GM12878 (cell line): ENCODE data around the gene GBGT1. TPM values are rescaled to one million over a fixed set of nuclear protein-coding genes. Genes with fewer than 3 reads are reported as not detected.

Experiments used
- ATAC-seq: fragments of 200-7000 bp; cut with Tn5 transposase; 3 replicates; pipeline ENCODE4 v1.9.1; 2020; ENCODE audit warnings: mild to moderate bottlenecking, moderate library complexity
- BruUV-seq: library from RNA; stranded (reverse); fragments of 400-500 nt; replicated peaks from 2 replicates; lab custom pipeline; 2021; lab: Mats Ljungman, UMichigan
- CTCF ChIA-PET: fragments of 300-600 bp; sonication (Branson Sonifier 250); formaldehyde crosslinking; extraction: SDS; loops from one replicate; lab custom pipeline; 2021; ENCODE audit warnings: inconsistent platforms; lab: Yijun Ruan, JAX
- POLR2A ChIA-PET: fragments of 350-600 bp; formaldehyde crosslinking; extraction: SDS; loops from one replicate; lab custom pipeline; 2021; ENCODE audit warnings: inconsistent platforms; lab: Charles Lee
- RAD21 ChIA-PET: fragments of 300-600 bp; sonication (Branson Sonifier 250); formaldehyde crosslinking; loops from one replicate; lab custom pipeline; 2023; ENCODE audit warnings: antibody characterized with exemption; ENCODE audit not compliant: unreplicated experiment; lab: Charles Lee
- SMC1A ChIA-PET: fragments of 300-600 bp; sonication (Branson Sonifier 250); formaldehyde crosslinking; loops from one replicate; lab custom pipeline; 2023; ENCODE audit not compliant: unreplicated experiment, uncharacterized antibody; lab: Charles Lee
- DNase-seq: peaks from one replicate; pipeline ENCODE4 v3.0.0-alpha.2; 2011; ENCODE audit warnings: low read depth, low spot score
- FAIRE-seq: peaks from 3 replicates; lab custom pipeline; 2011; peaks lifted over from hg19 to GRCh38; lab: Jason Lieb, UNC
- H2AFZ ChIP-seq: 2 replicates; pipeline ENCODE4 v1.6.0; 2011; ENCODE audit warnings: low read depth, low read length, control low read depth; ENCODE audit not compliant: control insufficient read depth
- H3K27ac ChIP-seq: 2 replicates; pipeline ENCODE4 v1.5.1; 2011; ENCODE audit warnings: control low read depth; ENCODE audit not compliant: control insufficient read depth, insufficient read depth
- H3K27me3 ChIP-seq, 2 experiments: replicated peaks in 1 of 2; 2 replicates each; pipeline versions ENCODE4 v1.6.0 to v1.6.1; 2011; ENCODE audit warnings: low read length in 1 of 2; ENCODE audit not compliant: control insufficient read depth in 2 of 2, insufficient read depth in 2 of 2
- H3K36me3 ChIP-seq, 2 experiments: 2 replicates each; pipeline ENCODE4 v1.5.1; 2011; ENCODE audit warnings: low read length in 1 of 2; ENCODE audit not compliant: control insufficient read depth in 2 of 2, insufficient read depth in 2 of 2
- H3K4me1 ChIP-seq: 2 replicates; pipeline ENCODE4 v1.6.1; 2011; ENCODE audit warnings: mild to moderate bottlenecking, low read length, moderate library complexity, mixed read lengths; ENCODE audit not compliant: control insufficient read depth, insufficient read depth
- H3K4me2 ChIP-seq: 2 replicates; pipeline ENCODE4 v1.6.0; 2011; ENCODE audit warnings: control low read depth; ENCODE audit not compliant: control insufficient read depth, insufficient read depth
- H3K4me3 ChIP-seq: fragments of 200-600 bp; sonication (generic); 2 replicates; pipeline ENCODE4 v1.5.1; 2016
- H3K79me2 ChIP-seq: 2 replicates; pipeline ENCODE4 v1.6.0; 2011; ENCODE audit warnings: low read length; ENCODE audit not compliant: control insufficient read depth, insufficient read depth
- H3K9ac ChIP-seq: 2 replicates; pipeline ENCODE4 v1.8.0; 2011; ENCODE audit warnings: low read length, control low read depth, mixed read lengths; ENCODE audit not compliant: control insufficient read depth, insufficient read depth
- H3K9me3 ChIP-seq: replicated peaks from 3 replicates; pipeline ENCODE4 v1.5.1; 2011; ENCODE audit warnings: mild to moderate bottlenecking, low read length; ENCODE audit not compliant: control insufficient read depth, insufficient read depth
- H4K20me1 ChIP-seq: 2 replicates; pipeline ENCODE4 v1.6.0; 2011; ENCODE audit not compliant: control insufficient read depth, insufficient read depth
- CREB1 ChIP-seq: IDR thresholded peaks from 2 replicates; pipeline ENCODE4 v1.6.1; 2012; ENCODE audit warnings: low read depth, mild to moderate bottlenecking, inconsistent platforms
- HDAC6 ChIP-seq: fragments of 200-600 bp; sonication (generic); IDR thresholded peaks from one replicate; pipeline ENCODE4 v1.8.0; 2017; ENCODE audit warnings: antibody characterized with exemption; ENCODE audit not compliant: unreplicated experiment
- IRF3 ChIP-seq: fragments of 450-650 bp; IDR thresholded peaks from 2 replicates; pipeline ENCODE4 v1.6.1; 2014; ENCODE audit warnings: mild to moderate bottlenecking
- NFXL1 ChIP-seq: fragments of 450-650 bp; IDR thresholded peaks from 2 replicates; pipeline ENCODE4 v1.6.1; 2017; ENCODE audit warnings: antibody characterized with exemption, mild to moderate bottlenecking, borderline replicate concordance
- NR2F1 ChIP-seq: fragments of 450-650 bp; conservative IDR thresholded peaks from 2 replicates; pipeline ENCODE4 v1.6.1; 2017; ENCODE audit warnings: mild to moderate bottlenecking
- PML ChIP-seq: IDR thresholded peaks from 2 replicates; pipeline ENCODE4 v1.6.1; 2012; ENCODE audit warnings: low read length, inconsistent platforms
- POLR2AphosphoS5 ChIP-seq: IDR thresholded peaks from 2 replicates; pipeline ENCODE4 v1.6.1; 2011; ENCODE audit warnings: mild to moderate bottlenecking, low read length, inconsistent platforms
- SREBF2 ChIP-seq: IDR thresholded peaks from 2 replicates; pipeline ENCODE4 v1.6.1; 2012; ENCODE audit warnings: mild to moderate bottlenecking, low read length
- SUZ12 ChIP-seq: fragments of 200-600 bp; sonication (generic); IDR thresholded peaks from one replicate; pipeline ENCODE4 v1.6.1; 2018; ENCODE audit warnings: antibody characterized with exemption, mild to moderate bottlenecking; ENCODE audit not compliant: unreplicated experiment
- TBL1XR1 ChIP-seq: IDR thresholded peaks from 2 replicates; pipeline ENCODE4 v1.6.1; 2012; ENCODE audit warnings: low read depth, low read length, improper control_type of control experiment
- TCF7 ChIP-seq: IDR thresholded peaks from 2 replicates; pipeline ENCODE4 v1.6.1; 2014; ENCODE audit warnings: antibody characterized with exemption, borderline replicate concordance
- ZBED1 ChIP-seq: IDR thresholded peaks from 2 replicates; pipeline ENCODE4 v1.6.1; 2016; ENCODE audit warnings: borderline replicate concordance
- ZNF687 ChIP-seq: fragments of 450-650 bp; IDR thresholded peaks from 2 replicates; pipeline ENCODE4 v1.6.1; 2017; ENCODE audit warnings: mild to moderate bottlenecking, moderate library complexity
- whole genome bisulfite sequencing: methylation state at CpG from one replicate; pipeline ENCODE4 v1.1.6; 2016; ENCODE audit warnings: low lambda C conversion rate; ENCODE audit not compliant: insufficient replicate concordance, insufficient coverage; ENCODE audit errors: missing lambda C conversion rate; 5-methylcytosine and 5-hydroxymethylcytosine counted together
- in situ Hi-C: fragments of 300-500 bp; cut with MboI; formaldehyde crosslinking; loops from 9 replicates; pipeline ENCODE4 v1.14.3; 2018; ENCODE audit warnings: mixed read lengths
- intact Hi-C: fragments of 100-400 bp; cut with micrococcal nuclease; formaldehyde crosslinking; loops from one replicate; pipeline ENCODE4 v1.14.2; 2022; ENCODE audit not compliant: unreplicated experiment
- polyA plus RNA-seq, 11 experiments: library from polyadenylated mRNA; depleted of rRNA in 4 of 11; unstranded in 6 of 11; stranded (reverse) in 5 of 11; fragments of >200 nt; fragmentation: Nextera tagmentation in 4 of 11; fragmentation: Illumina TruSeq in 1 of 11; extraction: Ambion mirVana in 4 of 11; extraction: Trizol in 1 of 11; gene quantifications; 1 replicate in 1 of 11; 2 replicates in 10 of 11; pipeline versions ENCODE4 v1.2.1 to v1.2.3, GENCODE V29; 2011 to 2016; ENCODE audit warnings: inconsistent platforms in 2 of 11, missing spikeins in 2 of 11, low read depth in 1 of 11
- total RNA-seq, 4 experiments: library from RNA; depleted of rRNA in 3 of 4; stranded (reverse); fragments of >200 nt in 3 of 4; fragmentation: Illumina TruSeq in 1 of 4; extraction: Trizol in 1 of 4; gene quantifications; 2 replicates each; pipeline versions ENCODE4 v1.2.1 to v1.2.3, GENCODE V29; 2013 to 2021
- TF ChIP-seq, protein P1 (sequence below): fragments of 450-650 bp; formaldehyde crosslinking; IDR thresholded peaks from 2 replicates; pipeline ENCODE4 v1.5.0; 2022; ENCODE audit warnings: mild to moderate bottlenecking, missing genetic modification characterization

The GBGT1 gene
- total and polyA plus RNA-seq, 10 of the 15 experiments (the other 5 are each of a cell fraction or from before 2014, with no cell fraction given) = 0.08 to 1.9 (median 0.49) TPM

DNA sequence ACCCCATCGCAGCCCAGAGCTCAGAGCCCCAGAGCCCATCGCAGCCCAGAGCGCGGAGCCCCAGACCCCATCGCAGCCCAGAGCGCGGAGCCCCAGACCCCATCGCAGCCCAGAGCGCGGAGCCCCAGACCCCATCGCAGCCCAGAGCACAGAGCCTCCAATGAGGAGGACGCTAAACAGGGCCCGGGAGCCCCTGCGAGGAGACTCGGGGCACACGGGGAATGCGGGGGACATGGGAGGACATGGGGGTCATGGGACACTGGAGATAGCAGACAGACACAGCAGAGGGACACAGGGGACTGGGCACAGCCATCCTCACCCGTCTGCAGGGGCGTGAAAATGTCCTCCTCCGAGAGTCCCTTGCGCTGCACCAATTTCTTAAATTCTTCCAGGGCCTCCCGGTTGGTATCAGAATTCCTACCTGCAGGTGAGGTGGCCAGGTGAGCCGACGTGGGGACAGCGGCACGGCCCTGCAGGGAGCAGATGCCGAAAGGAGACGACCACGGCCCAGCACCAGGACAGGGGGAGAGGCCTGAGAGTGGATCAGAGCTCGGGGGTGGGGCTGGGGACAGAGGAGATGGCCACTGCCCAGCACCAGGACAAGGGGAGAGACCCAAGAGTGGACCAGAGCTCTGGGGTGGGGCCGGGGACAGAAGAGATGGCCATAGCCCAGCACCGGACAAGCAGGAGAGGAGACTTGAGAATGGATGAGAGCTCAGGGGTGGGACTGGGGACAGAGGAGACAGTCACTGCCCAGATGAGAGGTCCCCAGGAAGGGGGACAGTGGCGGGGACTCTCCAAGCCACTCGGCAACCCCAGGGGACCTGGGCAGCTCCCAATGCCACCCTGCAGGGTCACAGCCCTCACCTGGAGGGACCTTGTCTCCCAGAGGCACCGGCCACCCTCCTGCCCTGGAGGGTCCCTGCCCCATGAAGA, 42.5 kb upstream of the GBGT1 start:
- no peak overlapping the region for H2AFZ ChIP-seq
- H3K4me2 ChIP-seq = no peak overlapping the region
- ChIA-PET SMC1A (no interaction called here), CTCF (interaction anchor here (0.6 to 0.7 kb wide), 2 partner anchors 18 to 23 kb away, joined by 3 read pairs; no protein-coding TSS in a partner anchor), POLR2A (interaction anchor here (0.5 kb wide), 1 partner anchor 11 kb away, joined by 5 read pairs; no protein-coding TSS in a partner anchor), RAD21 (no interaction called here)
- no peaks in the 10 kb centered on the region for H3K9me3 ChIP-seq
- no peaks in the 10 kb centered on the region for H4K20me1 ChIP-seq
- no peaks in the 10 kb centered on the region for H3K36me3 ChIP-seq
- BruUV-seq = no TSS peak
- H3K4me1 ChIP-seq = no peaks in the 10 kb centered on the region
- no peak for DNase-seq
- no peak overlapping the region for H3K27ac ChIP-seq
- TF ChIP-seq NFXL1 = no peak
- TF ChIP-seq HDAC6 = no peak
- no peak for TF ChIP-seq TBL1XR1
- TF ChIP-seq SREBF2 = no peak
- no peak for TF ChIP-seq IRF3
- no peak for TF ChIP-seq NR2F1
- no peak for TF ChIP-seq POLR2AphosphoS5
- TF ChIP-seq SUZ12 = no peak
- no peak for TF ChIP-seq ZBED1
- no peak for TF ChIP-seq TCF7
- TF ChIP-seq, protein P1, sequence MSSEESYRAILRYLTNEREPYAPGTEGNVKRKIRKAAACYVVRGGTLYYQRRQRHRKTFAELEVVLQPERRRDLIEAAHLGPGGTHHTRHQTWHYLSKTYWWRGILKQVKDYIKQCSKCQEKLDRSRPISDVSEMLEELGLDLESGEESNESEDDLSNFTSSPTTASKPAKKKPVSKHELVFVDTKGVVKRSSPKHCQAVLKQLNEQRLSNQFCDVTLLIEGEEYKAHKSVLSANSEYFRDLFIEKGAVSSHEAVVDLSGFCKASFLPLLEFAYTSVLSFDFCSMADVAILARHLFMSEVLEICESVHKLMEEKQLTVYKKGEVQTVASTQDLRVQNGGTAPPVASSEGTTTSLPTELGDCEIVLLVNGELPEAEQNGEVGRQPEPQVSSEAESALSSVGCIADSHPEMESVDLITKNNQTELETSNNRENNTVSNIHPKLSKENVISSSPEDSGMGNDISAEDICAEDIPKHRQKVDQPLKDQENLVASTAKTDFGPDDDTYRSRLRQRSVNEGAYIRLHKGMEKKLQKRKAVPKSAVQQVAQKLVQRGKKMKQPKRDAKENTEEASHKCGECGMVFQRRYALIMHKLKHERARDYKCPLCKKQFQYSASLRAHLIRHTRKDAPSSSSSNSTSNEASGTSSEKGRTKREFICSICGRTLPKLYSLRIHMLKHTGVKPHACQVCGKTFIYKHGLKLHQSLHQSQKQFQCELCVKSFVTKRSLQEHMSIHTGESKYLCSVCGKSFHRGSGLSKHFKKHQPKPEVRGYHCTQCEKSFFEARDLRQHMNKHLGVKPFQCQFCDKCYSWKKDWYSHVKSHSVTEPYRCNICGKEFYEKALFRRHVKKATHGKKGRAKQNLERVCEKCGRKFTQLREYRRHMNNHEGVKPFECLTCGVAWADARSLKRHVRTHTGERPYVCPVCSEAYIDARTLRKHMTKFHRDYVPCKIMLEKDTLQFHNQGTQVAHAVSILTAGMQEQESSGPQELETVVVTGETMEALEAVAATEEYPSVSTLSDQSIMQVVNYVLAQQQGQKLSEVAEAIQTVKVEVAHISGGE (CRISPR knock-in tag) = no peak
- no peak for TF ChIP-seq ZNF687
- TF ChIP-seq CREB1 = no peak
- TF ChIP-seq PML = no peak
- WGBS = 33% methylated on average over 34 of the region's 35 CpGs
- H3K79me2 ChIP-seq = no peaks in the 10 kb centered on the region
- intact Hi-C loops = no loop called here
- no peak overlapping the region for H3K9ac ChIP-seq
- H3K27me3 ChIP-seq = 0 out of 4 replicates have a peak, but pooled peaks cover 0 to 3% of the 10 kb centered on the region in 2 experiments
- in situ Hi-C loops = no loop called here
- no peak for ATAC-seq
- H3K4me3 ChIP-seq = no peak overlapping the region
- FAIRE-seq = no peak
